WTC11 (cell line): ENCODE measurements around the gene EBF3.

Experiments used
- RELA ChIP-seq: sonication (generic); formaldehyde crosslinking; IDR thresholded peaks from 2 replicates; pipeline ENCODE4 v1.8.1; 2022; ENCODE audit warnings: missing genetic modification reagents, mild to moderate bottlenecking, borderline replicate concordance
- SMAD4 ChIP-seq: sonication (generic); formaldehyde crosslinking; IDR thresholded peaks from 2 replicates; pipeline ENCODE4 v1.8.0; 2022; ENCODE audit warnings: mild to moderate bottlenecking, missing genetic modification reagents
- TP53 ChIP-seq: sonication (generic); formaldehyde crosslinking; IDR thresholded peaks from 2 replicates; pipeline ENCODE4 v1.8.1; 2023; ENCODE audit warnings: mild to moderate bottlenecking, missing genetic modification reagents
- ZBTB21 ChIP-seq: sonication (generic); formaldehyde crosslinking; IDR thresholded peaks from 2 replicates; pipeline ENCODE4 v1.8.1; 2023; ENCODE audit warnings: mild to moderate bottlenecking, missing genetic modification reagents, borderline replicate concordance
- ZNF138 ChIP-seq: sonication (generic); formaldehyde crosslinking; conservative IDR thresholded peaks from 2 replicates; pipeline ENCODE4 v1.8.1; 2022; ENCODE audit warnings: mild to moderate bottlenecking, moderate library complexity, missing genetic modification reagents
- ZNF263 ChIP-seq: sonication (generic); formaldehyde crosslinking; IDR thresholded peaks from 2 replicates; pipeline ENCODE4 v1.8.1; 2022; ENCODE audit warnings: low read depth, mild to moderate bottlenecking, moderate library complexity, missing genetic modification reagents
- TF ChIP-seq, protein P1 (sequence below): fragments of 200-600 bp; IDR thresholded peaks from 2 replicates; pipeline ENCODE4 v1.8.0; 2022; ENCODE audit warnings: antibody characterized with exemption
- TF ChIP-seq, protein P2 (sequence below): sonication (generic); formaldehyde crosslinking; IDR thresholded peaks from 2 replicates; pipeline ENCODE4 v1.8.1; 2023; ENCODE audit warnings: mild to moderate bottlenecking, missing genetic modification reagents, moderate library complexity
- TF ChIP-seq, protein P3 (sequence below): sonication (generic); formaldehyde crosslinking; conservative IDR thresholded peaks from 2 replicates; pipeline ENCODE4 v1.8.1; 2023; ENCODE audit warnings: mild to moderate bottlenecking, low read depth, missing genetic modification reagents, moderate library complexity

DNA sequence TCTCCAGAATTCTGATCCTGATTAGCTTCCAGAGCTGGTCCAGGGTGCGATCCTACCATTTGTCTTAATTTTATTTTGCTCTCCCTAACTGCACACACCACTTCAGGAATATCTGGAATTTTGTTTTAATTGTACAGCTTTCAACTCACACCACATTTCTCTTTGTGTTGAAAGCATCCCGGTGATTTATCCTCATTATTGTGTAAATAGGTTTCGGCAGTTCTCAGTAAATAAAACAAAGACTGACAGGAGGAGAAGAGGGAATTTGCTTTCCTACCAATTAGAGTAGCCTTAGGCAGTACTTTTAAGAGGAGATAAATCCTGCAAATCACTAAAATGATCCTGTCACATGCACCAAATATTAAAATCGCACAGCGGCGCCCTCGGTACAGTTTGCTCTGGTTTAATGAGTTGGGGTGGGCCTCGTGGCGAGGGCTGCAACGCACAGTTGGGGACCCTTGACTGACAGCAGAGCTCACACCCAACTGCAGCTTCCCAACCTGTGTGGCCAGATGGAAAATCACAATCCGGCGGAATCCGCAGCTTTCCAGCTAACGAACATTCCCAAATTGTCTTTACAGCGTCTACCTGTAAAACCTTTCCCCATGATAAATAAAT is 62.6 kb downstream of the EBF3 start:
- TF ChIP-seq, protein P1, sequence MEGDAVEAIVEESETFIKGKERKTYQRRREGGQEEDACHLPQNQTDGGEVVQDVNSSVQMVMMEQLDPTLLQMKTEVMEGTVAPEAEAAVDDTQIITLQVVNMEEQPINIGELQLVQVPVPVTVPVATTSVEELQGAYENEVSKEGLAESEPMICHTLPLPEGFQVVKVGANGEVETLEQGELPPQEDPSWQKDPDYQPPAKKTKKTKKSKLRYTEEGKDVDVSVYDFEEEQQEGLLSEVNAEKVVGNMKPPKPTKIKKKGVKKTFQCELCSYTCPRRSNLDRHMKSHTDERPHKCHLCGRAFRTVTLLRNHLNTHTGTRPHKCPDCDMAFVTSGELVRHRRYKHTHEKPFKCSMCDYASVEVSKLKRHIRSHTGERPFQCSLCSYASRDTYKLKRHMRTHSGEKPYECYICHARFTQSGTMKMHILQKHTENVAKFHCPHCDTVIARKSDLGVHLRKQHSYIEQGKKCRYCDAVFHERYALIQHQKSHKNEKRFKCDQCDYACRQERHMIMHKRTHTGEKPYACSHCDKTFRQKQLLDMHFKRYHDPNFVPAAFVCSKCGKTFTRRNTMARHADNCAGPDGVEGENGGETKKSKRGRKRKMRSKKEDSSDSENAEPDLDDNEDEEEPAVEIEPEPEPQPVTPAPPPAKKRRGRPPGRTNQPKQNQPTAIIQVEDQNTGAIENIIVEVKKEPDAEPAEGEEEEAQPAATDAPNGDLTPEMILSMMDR = no peak
- TF ChIP-seq ZBTB21 (no peak), RELA (CRISPR knock-in tag) (no peak), ZNF138 (CRISPR knock-in tag) (no peak), TP53 (CRISPR knock-in tag) (no peak), ZNF263 (no peak), SMAD4 (CRISPR knock-in tag) (no peak)
- TF ChIP-seq, protein P2, sequence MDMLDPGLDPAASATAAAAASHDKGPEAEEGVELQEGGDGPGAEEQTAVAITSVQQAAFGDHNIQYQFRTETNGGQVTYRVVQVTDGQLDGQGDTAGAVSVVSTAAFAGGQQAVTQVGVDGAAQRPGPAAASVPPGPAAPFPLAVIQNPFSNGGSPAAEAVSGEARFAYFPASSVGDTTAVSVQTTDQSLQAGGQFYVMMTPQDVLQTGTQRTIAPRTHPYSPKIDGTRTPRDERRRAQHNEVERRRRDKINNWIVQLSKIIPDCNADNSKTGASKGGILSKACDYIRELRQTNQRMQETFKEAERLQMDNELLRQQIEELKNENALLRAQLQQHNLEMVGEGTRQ (CRISPR knock-in tag) = no peak
- TF ChIP-seq, protein P3, sequence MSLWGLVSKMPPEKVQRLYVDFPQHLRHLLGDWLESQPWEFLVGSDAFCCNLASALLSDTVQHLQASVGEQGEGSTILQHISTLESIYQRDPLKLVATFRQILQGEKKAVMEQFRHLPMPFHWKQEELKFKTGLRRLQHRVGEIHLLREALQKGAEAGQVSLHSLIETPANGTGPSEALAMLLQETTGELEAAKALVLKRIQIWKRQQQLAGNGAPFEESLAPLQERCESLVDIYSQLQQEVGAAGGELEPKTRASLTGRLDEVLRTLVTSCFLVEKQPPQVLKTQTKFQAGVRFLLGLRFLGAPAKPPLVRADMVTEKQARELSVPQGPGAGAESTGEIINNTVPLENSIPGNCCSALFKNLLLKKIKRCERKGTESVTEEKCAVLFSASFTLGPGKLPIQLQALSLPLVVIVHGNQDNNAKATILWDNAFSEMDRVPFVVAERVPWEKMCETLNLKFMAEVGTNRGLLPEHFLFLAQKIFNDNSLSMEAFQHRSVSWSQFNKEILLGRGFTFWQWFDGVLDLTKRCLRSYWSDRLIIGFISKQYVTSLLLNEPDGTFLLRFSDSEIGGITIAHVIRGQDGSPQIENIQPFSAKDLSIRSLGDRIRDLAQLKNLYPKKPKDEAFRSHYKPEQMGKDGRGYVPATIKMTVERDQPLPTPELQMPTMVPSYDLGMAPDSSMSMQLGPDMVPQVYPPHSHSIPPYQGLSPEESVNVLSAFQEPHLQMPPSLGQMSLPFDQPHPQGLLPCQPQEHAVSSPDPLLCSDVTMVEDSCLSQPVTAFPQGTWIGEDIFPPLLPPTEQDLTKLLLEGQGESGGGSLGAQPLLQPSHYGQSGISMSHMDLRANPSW (CRISPR knock-in tag) = no peak
